CD4-positive, alpha-beta T cell treated with Interleukin-6 at 100 ng/mL for 8 hours (primary cell): ENCODE measurements around the gene FBN2.
"Not testable (repeated sequence)": the region's sequence is repeated elsewhere in the genome, so short reads cannot be mapped to it uniquely, and the experiment has no call there.

Source experiments
- DNase-seq: peaks from one replicate; pipeline ENCODE4 v3.0.0-alpha.2; 2020; ENCODE audit warnings: mixed read lengths, low spot score

FBN2 gene

DNA sequence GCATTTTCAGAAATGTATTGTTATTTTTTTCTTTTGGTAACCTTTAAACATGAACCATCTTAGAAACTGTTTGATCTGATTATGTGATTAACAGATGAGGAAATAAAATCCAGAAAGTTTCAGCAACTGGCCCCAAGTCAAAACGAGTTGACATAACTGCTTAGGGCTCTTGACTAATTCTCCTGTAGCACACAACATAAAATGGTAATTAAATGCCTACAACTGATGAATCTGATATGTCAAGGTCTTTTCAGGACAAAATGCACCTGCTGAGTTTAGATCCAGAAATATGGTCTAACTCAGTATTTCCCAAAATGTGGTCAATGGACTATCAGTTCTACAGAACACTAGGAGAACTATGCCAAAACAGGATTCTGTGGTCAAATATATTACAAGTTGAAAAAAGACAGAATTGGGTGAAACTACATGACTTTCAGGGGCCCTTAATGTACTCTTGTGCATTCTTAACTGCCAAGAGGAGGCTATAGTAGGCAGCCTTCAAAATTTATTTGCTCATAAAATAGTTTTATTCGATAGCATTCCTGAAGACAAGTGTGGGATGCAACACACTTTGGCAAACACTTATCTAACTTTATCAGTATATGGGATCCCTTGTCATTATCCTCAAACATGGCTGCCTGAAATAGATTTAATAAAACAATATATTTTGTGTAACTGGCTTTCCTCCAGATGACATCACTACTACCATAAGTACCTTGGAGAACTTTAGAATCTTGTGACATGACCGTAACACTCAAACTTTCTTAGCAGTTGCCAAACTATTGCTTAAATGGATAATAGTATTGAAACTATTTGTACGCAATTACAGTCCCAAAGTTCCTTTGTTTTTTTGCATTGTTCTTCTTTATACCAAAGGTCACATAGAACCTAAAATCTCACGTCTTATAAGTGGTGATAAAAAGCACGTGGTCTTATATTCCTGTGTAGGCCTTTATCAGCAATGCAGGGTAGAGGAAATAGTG, 59.4 kb downstream of the FBN2 start:
- no peak for DNase-seq

DNA sequence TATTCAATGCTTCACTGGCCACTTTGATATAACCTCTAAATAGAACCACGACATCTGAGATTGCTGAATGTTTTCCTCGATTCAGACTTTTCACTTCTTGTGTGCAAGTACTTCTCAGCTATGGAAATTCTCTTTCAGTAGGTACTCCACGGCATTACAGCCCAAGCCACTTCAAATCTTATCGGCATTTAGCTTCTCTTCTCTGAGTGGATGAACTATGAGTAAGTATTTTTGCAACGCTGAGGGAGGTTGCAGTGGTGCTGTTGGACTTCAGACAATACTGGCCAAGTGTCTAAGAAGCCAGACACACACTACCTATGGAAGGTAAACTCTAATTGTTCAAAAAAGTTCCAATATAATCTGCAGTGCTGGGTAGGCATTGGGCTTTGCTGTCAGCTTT, 60.1 kb downstream of the FBN2 start:
- DNase-seq = no peak

GRCh38 chr5:128475693-128476092, 62.4 kb downstream of the FBN2 start:
- DNase-seq = no peak

DNA sequence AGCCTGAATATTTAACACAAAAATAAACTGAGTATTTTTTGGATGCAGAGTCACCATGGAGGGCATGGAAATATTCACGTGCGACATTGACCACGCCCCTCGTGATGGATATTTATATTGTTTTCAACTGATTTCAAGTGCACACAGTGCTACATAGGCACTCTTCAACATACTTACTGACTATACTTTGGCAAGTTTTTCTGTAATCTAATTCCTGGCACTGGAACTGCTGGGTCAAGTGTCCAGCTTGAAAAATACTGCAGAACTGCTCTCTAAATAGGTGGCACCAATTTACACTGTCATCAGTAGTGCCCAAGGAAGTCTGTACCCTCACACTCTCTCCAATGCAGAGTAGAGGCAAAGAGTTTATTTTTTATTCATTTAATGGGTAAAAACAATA, 65.1 kb downstream of the FBN2 start:
- no peak for DNase-seq

GRCh38 chr5:128472036-128472435, 66.0 kb downstream of the FBN2 start:
- no peak for DNase-seq

DNA sequence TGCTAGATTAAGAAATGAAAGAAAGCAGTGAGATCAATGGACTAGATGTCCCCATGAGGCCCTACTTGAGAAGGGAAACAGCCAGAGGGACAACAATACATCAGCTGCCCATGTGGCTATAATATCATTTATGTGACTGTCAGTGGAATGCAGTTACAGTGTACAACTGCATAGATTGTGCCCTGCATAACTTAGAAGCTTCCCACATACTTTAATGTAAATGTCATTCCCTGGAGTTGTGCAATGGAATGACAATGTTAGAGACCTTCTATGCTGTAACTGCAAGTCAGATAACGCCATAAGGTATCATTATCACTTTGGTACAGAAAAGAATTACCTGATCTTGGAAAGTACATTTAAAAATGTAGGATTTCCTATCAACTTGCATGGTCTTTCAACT, 67.4 kb downstream of the FBN2 start:
- no peak for DNase-seq

- DNase-seq = no peak
These were observed 68.1 kb downstream of the FBN2 start for GRCh38 chr5:128469912-128470311.

- no peak for DNase-seq
These were observed 71.1 kb downstream of the FBN2 start for GRCh38 chr5:128466980-128467379.

- no peak for DNase-seq
These were observed 71.5 kb downstream of the FBN2 start for GRCh38 chr5:128466554-128466953.

- no peak for DNase-seq
These were observed 73.4 kb downstream of the FBN2 start for GRCh38 chr5:128464596-128464995.

- no peak for DNase-seq
These were observed 75.7 kb downstream of the FBN2 start for GRCh38 chr5:128462330-128462729.

GRCh38 chr5:128457147-128457915, 80.7 kb downstream of the FBN2 start:
- not testable (repeated sequence) for DNase-seq

DNA sequence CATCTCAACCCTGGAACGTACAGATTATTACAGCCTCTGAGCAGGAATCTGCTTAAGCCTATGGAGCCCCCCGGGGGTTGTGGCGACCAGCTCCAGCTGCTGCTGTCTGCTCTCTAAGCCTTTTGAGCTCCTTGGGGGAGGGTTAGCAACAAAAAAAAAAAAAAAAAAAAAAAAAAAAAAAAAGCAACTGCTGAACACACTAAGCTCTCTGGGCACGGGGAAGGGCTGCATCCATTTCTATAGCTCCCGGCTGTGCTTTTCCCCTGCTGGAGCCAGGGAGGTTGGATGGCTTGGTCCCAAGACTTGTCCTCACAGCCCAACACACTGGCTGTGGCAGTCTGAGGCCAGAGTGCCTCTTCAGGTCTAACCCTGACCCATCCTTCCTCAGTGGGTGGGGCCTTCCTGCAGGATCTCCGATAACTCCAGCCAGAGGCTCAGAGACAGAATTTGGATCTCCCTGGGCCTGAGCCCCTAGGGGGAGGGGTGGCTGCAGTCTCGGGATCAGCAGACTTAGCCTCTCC, 82.1 kb downstream of the FBN2 start:
- DNase-seq = no peak

- no peak for DNase-seq
These were observed 84.9 kb downstream of the FBN2 start for GRCh38 chr5:128453121-128453520.

- DNase-seq = not testable (repeated sequence)
These were observed 90.8 kb downstream of the FBN2 start for GRCh38 chr5:128447224-128447623.

GRCh38 chr5:128441941-128442350, 96.1 kb downstream of the FBN2 start:
- DNase-seq = no peak

DNA sequence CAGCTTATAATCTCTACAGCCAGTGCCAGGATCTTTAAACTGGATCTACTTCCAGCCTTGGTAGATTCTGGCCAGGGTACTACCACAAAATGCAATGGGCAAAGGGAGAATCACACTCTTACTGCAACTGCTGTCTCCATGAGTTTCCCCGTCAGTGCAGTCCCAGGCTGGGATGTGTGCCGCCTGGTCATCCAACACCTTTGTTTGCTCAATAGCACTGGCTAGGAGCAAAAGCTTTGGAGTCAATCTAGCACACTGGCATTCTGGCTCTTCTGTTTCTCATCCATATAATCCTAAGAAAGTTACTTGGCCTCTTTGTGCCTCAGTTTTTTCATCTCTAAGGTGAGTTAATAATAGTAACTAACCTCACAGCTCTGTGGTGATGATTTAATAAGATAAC, 96.9 kb downstream of the FBN2 start:
- no peak for DNase-seq

- no peak for DNase-seq
These were observed 101.3 kb downstream of the FBN2 start for GRCh38 chr5:128436749-128437188.

- DNase-seq = no peak
These were observed 102.2 kb downstream of the FBN2 start for GRCh38 chr5:128435861-128436260.

DNA sequence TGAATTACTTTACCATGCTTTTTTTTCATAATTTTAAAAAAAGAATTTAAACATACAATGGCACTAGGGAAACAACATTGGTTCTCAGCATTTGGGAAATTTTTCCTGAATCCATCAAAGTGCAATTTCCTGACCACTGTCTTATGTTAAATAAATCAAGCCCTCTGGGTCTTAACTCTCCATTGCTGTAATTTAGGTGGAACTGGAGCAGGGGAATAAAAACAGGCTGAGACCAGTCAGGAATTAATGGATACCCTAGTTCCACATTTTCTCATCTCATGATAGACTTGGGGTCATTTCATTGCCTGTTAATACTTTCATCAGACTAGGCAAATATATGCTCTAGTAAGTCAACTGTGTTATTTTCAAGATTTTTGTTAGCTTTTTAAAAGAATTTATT, 103.1 kb downstream of the FBN2 start:
- no peak for DNase-seq

DNA sequence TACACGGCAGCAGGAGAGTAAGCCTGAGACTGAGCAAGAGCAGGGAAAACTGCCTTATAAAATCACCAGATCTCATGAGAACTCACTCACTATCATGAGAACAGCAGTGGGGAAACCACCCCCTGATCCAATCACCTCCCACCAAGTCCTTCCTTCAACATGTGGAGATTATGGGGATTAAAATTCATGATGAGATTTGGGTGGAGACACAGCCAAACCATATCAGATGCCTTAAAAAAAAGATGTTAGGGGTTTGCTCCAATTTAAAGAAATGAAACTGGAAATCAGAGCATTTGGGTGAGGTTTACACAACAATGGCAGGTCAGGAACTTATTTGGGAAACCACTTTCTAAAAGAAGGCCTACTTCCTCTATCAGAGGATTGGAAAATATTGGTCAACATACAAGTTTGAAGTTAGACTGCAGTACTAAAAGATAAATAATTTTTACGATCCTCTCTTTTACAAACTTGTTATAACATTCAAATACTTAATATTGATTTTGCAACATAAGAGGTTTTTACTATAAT, 105.1 kb downstream of the FBN2 start:
- no peak for DNase-seq

DNA sequence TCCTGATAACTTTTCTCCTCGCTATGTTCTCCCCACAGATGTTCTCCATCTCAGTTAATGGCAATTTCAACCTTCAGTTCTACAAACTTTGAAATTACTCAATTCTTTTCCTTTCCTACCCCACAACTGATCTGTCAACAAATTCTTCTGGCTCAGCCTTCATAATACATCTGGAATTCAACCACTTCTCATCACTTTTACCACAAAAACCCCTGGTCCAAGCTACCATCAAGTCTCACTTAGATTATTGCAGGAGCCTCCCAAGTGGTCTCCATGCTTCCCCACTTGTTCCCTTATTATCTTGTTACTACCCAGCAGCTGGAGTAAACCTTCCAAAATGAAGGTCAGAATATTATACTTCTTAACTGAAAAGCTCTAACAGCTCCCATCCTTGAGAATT, 110.1 kb downstream of the FBN2 start:
- DNase-seq = no peak
